OCI-LY7 (cell line): ENCODE results near the gene RAB6A.

ENCODE experiments used
- EZH2phosphoT487 ChIP-seq: fragments of 200-600 bp; sonication (generic); IDR thresholded peaks from 2 replicates; pipeline ENCODE4 v1.6.1; 2018; ENCODE audit warnings: low read depth, borderline replicate concordance, mild to moderate bottlenecking, mixed run types, antibody characterized with exemption, low read length, moderate library complexity, mixed read lengths
- TF ChIP-seq, protein P1 (sequence below): fragments of 200-600 bp; sonication (generic); conservative IDR thresholded peaks from 2 replicates; pipeline ENCODE4 v1.5.1; 2014; ENCODE audit warnings: mild to moderate bottlenecking, antibody characterized with exemption, low read length, moderate library complexity, mixed read lengths

DNA sequence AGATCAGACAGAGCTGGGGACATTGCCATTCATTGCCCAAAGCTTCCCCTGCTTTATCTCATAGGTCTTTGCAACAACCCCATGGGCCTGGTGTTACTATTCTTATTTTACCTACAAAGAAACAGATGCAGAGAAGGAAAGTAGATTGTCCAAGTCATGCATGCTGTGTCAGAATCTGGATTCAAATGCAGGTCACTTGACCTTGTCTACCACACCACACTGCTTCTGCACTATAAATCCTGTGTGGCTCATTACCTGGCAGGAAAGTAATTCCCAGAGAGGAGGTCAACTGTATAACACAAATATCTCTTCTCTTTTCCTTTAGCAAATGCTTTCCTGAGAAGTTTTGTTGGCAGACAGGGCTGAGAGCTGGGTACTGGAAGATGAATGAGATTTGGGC, 96.0 kb downstream of the RAB6A start:
- TF ChIP-seq, protein P1, sequence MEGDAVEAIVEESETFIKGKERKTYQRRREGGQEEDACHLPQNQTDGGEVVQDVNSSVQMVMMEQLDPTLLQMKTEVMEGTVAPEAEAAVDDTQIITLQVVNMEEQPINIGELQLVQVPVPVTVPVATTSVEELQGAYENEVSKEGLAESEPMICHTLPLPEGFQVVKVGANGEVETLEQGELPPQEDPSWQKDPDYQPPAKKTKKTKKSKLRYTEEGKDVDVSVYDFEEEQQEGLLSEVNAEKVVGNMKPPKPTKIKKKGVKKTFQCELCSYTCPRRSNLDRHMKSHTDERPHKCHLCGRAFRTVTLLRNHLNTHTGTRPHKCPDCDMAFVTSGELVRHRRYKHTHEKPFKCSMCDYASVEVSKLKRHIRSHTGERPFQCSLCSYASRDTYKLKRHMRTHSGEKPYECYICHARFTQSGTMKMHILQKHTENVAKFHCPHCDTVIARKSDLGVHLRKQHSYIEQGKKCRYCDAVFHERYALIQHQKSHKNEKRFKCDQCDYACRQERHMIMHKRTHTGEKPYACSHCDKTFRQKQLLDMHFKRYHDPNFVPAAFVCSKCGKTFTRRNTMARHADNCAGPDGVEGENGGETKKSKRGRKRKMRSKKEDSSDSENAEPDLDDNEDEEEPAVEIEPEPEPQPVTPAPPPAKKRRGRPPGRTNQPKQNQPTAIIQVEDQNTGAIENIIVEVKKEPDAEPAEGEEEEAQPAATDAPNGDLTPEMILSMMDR: no peak
- no peak for TF ChIP-seq EZH2phosphoT487
